HEK293 (cell line): ENCODE measurements around the gene CPA2.

ENCODE experiments used
- GLI2 ChIP-seq: fragments of 450-650 bp; formaldehyde crosslinking; IDR thresholded peaks from 2 replicates; pipeline ENCODE4; 2017; ENCODE audit warnings: missing biosample characterization, missing genetic modification characterization, low read depth, borderline replicate concordance
- SETDB1 ChIP-seq: IDR thresholded peaks from one replicate; pipeline ENCODE4 v1.6.1; 2017; ENCODE audit warnings: mild to moderate bottlenecking, low read length, moderate library complexity, mixed read lengths; ENCODE audit not compliant: insufficient read length
- YY1 ChIP-seq: fragments of 450-650 bp; formaldehyde crosslinking; IDR thresholded peaks from 2 replicates; pipeline ENCODE4 v1.5.1; 2018; ENCODE audit warnings: missing biosample characterization, missing genetic modification characterization
- ZNF354C ChIP-seq: fragments of 450-650 bp; formaldehyde crosslinking; IDR thresholded peaks from 2 replicates; pipeline ENCODE4 v1.5.1; 2016; ENCODE audit warnings: missing biosample characterization, missing genetic modification characterization, low read depth, borderline replicate concordance

GRCh38 chr7:130226333-130226732 is 40.3 kb upstream of the CPA2 start:
- no peak for TF ChIP-seq ZNF354C (tag by site-specific recombination)
- no peak for TF ChIP-seq GLI2 (tag by site-specific recombination)
- no peak for TF ChIP-seq SETDB1
- no peak for TF ChIP-seq YY1
